Pancreas (tissue), 10 donors: Measurements from ENCODE around the gene CDH12. TPM values are rescaled to one million over a fixed set of nuclear protein-coding genes. Genes with fewer than 3 reads are reported as not detected.
"Not testable (repeated sequence)": the region's sequence is repeated elsewhere in the genome, so short reads cannot be mapped to it uniquely, and the experiment has no call there.

ENCODE experiments used
- ATAC-seq, 4 donors: fragments of 200-7000 bp; cut with Tn5 transposase; one replicate each; pipeline versions ENCODE4 v1.8.0 to v1.9.1; 2020; ENCODE audit warnings: mild to moderate bottlenecking in 4 of 4, moderate library complexity in 4 of 4
- DNase-seq, 6 donors: peaks; one replicate each; pipeline ENCODE4 v3.0.0-alpha.2; 2020
- FAIRE-seq: peaks from 2 replicates; lab custom pipeline; 2012; peaks lifted over from hg19 to GRCh38; lab: Jason Lieb, UNC
- H3K27ac ChIP-seq, 4 donors: fragments of 200-600 bp; sonication (generic); 1 replicate in 3 of 4; 2 replicates in 1 of 4; pipeline versions ENCODE4 v1.5.0 to v1.8.0; 2020
- H3K27me3 ChIP-seq, 4 donors: fragments of 200-600 bp; one replicate each; pipeline ENCODE4 v1.8.0; 2021
- H3K36me3 ChIP-seq, 3 donors: fragments of 200-600 bp; sonication (generic) in 1 of 3; one replicate each; pipeline versions ENCODE4 v1.5.0 to v1.8.0; 2020 to 2021
- H3K4me1 ChIP-seq, 3 donors: fragments of 200-600 bp; one replicate each; pipeline ENCODE4 v1.8.0; 2021
- H3K4me3 ChIP-seq, 4 donors: fragments of 200-600 bp; sonication (generic) in 2 of 4; one replicate each; pipeline versions ENCODE4 v1.5.0 to v1.8.0; 2020 to 2021
- H3K9me3 ChIP-seq, 4 donors: fragments of 200-600 bp; one replicate each; pipeline ENCODE4 v1.8.0; 2021
- CTCF ChIP-seq, 4 donors: fragments of 200-600 bp; sonication (generic) in 3 of 4; IDR thresholded peaks; one replicate each; pipeline versions ENCODE4 v1.5.0 to v1.8.0; 2021; ENCODE audit warnings: antibody characterized with exemption in 4 of 4
- WGBS, 2 donors: extraction: QIAGEN DNeasy Blood & Tissue Kit; methylation state at CpG; one replicate each; pipeline ENCODE4 v1.1.7; 2013; 5-methylcytosine and 5-hydroxymethylcytosine counted together
- intact Hi-C, 3 donors: fragments of 100-400 bp; cut with DNase I; formaldehyde crosslinking; loops; one replicate each; pipeline versions ENCODE4 v1.11.1 to v1.14.2; 2022
- polyA plus RNA-seq, 2 donors: library from polyadenylated mRNA; stranded (reverse); fragments of 200-250 nt; gene quantifications; one replicate each; pipeline ENCODE4 v1.2.3, GENCODE V29; 2013
- total RNA-seq, 6 donors: library from RNA; stranded (reverse); fragmentation: NEBNext Ultra II Directional in 4 of 6; extraction: Animal tissue kit (Norgen Biotek cat#: 25700) in 4 of 6; gene quantifications; one replicate each; pipeline versions ENCODE4 v1.2.1 to v1.2.4, GENCODE V29; 2021 to 2023
- donor health status: healthy with polysubstance abuse.
- donor health status: DM: no; HTN: no; CAD: no; lungs with moderate emphysema.
- donor health status: DM: no; HTN: no; CAD: no.
- donor health status: control.
- donor health status: control.
- donor health status: Bipolar disorder and iron deficiency.
- donor health status: DM: yes; HTN: yes; CAD: no.
- donor health status: DM: no; HTN: no; CAD: no.
- donor health status: DM: no; HTN: no; CAD: no.
- donor health status: DM: yes; HTN: yes; CAD: no.

CDH12 gene
- total and polyA plus RNA-seq, 8 donors = 0.12 to 0.31 (median 0.17) TPM; not detected in 4

GRCh38 chr5:22329683-22330082 is 523.5 kb downstream of the CDH12 start:
- WGBS, 2 donors = 48 to 51% methylated on average over 1 of the region's 1 CpG
- H3K27me3 ChIP-seq = no peaks in the 10 kb centered on the region
- FAIRE-seq (no peak), ATAC-seq (no peak), DNase-seq (no peak)
- no peak overlapping the region for H3K4me3 ChIP-seq
- intact Hi-C loops = no loop called here
- no peaks in the 10 kb centered on the region for H3K4me1 ChIP-seq
- H3K9me3 ChIP-seq = no peaks in the 10 kb centered on the region
- H3K27ac ChIP-seq = no peak overlapping the region
- TF ChIP-seq CTCF (IDR thresholded peaks at IDR 0.05) = no peak
- H3K36me3 ChIP-seq = no peaks in the 10 kb centered on the region

- H3K4me3 ChIP-seq = no peak overlapping the region
- H3K36me3 ChIP-seq = no peaks in the 10 kb centered on the region
- no peak for FAIRE-seq
- H3K27ac ChIP-seq = no peak overlapping the region
- 13 to 26% methylated on average over 1 of the region's 1 CpG for WGBS, 2 donors
- no peaks in the 10 kb centered on the region for H3K4me1 ChIP-seq
- TF ChIP-seq CTCF (IDR thresholded peaks at IDR 0.05) = no peak
- H3K27me3 ChIP-seq = no peaks in the 10 kb centered on the region
- DNase-seq = no peak
- intact Hi-C loops = no loop called here
- ATAC-seq = no peak
- H3K9me3 ChIP-seq = no peaks in the 10 kb centered on the region
Observed at GRCh38 chr5:22319798-22320197, 533.3 kb downstream of the CDH12 start.

GRCh38 chr5:22316294-22316693 is 536.9 kb downstream of the CDH12 start:
- H3K36me3 ChIP-seq = no peaks in the 10 kb centered on the region
- H3K27me3 ChIP-seq = no peaks in the 10 kb centered on the region
- no peak overlapping the region for H3K27ac ChIP-seq
- FAIRE-seq (no peak), DNase-seq (no peak), ATAC-seq (no peak)
- no peaks in the 10 kb centered on the region for H3K4me1 ChIP-seq
- TF ChIP-seq CTCF (IDR thresholded peaks at IDR 0.05) = no peak
- no peak overlapping the region for H3K4me3 ChIP-seq
- no peaks in the 10 kb centered on the region for H3K9me3 ChIP-seq
- intact Hi-C loops = no loop called here

- H3K27me3 ChIP-seq, H3K4me3 ChIP-seq, FAIRE-seq, intact Hi-C loops, DNase-seq, H3K36me3 ChIP-seq, H3K4me1 ChIP-seq, H3K27ac ChIP-seq, H3K9me3 ChIP-seq, ATAC-seq: not testable (repeated sequence)
- WGBS, 2 donors = 75 to 83% methylated on average over 12 to 15 of the region's 15 CpGs
Observed at GRCh38 chr5:22315052-22315451, 538.1 kb downstream of the CDH12 start.

GRCh38 chr5:22314548-22314947 is 538.6 kb downstream of the CDH12 start:
- 69 to 79% methylated on average over 6 of the region's 6 CpGs for WGBS, 2 donors
- H3K4me1 ChIP-seq = no peaks in the 10 kb centered on the region
- H3K4me3 ChIP-seq = no peak overlapping the region
- H3K9me3 ChIP-seq = no peaks in the 10 kb centered on the region
- H3K27ac ChIP-seq = no peak overlapping the region
- intact Hi-C loops = no loop called here
- FAIRE-seq (no peak), ATAC-seq (no peak), DNase-seq (no peak)
- no peak for TF ChIP-seq CTCF (IDR thresholded peaks at IDR 0.05)
- H3K36me3 ChIP-seq = no peaks in the 10 kb centered on the region
- no peaks in the 10 kb centered on the region for H3K27me3 ChIP-seq

GRCh38 chr5:22306011-22306410 is 547.1 kb downstream of the CDH12 start:
- no peak overlapping the region for H3K4me3 ChIP-seq
- H3K36me3 ChIP-seq = no peaks in the 10 kb centered on the region
- TF ChIP-seq CTCF (IDR thresholded peaks at IDR 0.05) = no peak
- no peaks in the 10 kb centered on the region for H3K27me3 ChIP-seq
- no peak for FAIRE-seq
- H3K9me3 ChIP-seq = no peaks in the 10 kb centered on the region
- H3K27ac ChIP-seq = no peak overlapping the region
- no peak for DNase-seq
- no peaks in the 10 kb centered on the region for H3K4me1 ChIP-seq
- WGBS, 2 donors = 47 to 48% methylated on average over 2 of the region's 2 CpGs
- ATAC-seq = no peak
- intact Hi-C loops = no loop called here
